ENCODE measurements around the gene CCT3. TPM values are rescaled to one million over a fixed set of nuclear protein-coding genes. Genes with fewer than 3 reads are reported as not detected.

The CCT3 gene
- total and polyA plus RNA-seq, 12 donors, result 76.2 to 212 (median 127) TPM

- no peak for ATAC-seq
- no peak for DNase-seq
- intact Hi-C loops (cut with DNase I), result loop anchor here in 7 of 10 donors (1.0 to 10.0 kb wide), 8 partner anchors 46 to 271 kb away; partner anchors contain the start of gene GPATCH4 (in 3 of the 7)
- no peaks in the 10 kb centered on the region for H3K9me3 ChIP-seq
- TF ChIP-seq, protein P1, sequence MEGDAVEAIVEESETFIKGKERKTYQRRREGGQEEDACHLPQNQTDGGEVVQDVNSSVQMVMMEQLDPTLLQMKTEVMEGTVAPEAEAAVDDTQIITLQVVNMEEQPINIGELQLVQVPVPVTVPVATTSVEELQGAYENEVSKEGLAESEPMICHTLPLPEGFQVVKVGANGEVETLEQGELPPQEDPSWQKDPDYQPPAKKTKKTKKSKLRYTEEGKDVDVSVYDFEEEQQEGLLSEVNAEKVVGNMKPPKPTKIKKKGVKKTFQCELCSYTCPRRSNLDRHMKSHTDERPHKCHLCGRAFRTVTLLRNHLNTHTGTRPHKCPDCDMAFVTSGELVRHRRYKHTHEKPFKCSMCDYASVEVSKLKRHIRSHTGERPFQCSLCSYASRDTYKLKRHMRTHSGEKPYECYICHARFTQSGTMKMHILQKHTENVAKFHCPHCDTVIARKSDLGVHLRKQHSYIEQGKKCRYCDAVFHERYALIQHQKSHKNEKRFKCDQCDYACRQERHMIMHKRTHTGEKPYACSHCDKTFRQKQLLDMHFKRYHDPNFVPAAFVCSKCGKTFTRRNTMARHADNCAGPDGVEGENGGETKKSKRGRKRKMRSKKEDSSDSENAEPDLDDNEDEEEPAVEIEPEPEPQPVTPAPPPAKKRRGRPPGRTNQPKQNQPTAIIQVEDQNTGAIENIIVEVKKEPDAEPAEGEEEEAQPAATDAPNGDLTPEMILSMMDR (IDR thresholded peaks at IDR 0.05), result no peak
- H3K4me1 ChIP-seq, result peaks cover 0 to 9% (median 0%) of the 10 kb centered on the region in 9 donors
- peaks cover 0 to 57% (median 55%) of the 10 kb centered on the region in 7 donors for H3K27me3 ChIP-seq
- no peak overlapping the region for H3K4me3 ChIP-seq
- WGBS, 2 donors, result 83 to 85% methylated on average over 6 of the region's 6 CpGs
- no peaks in the 10 kb centered on the region for H3K36me3 ChIP-seq
- H3K27ac ChIP-seq, result no peak overlapping the region
These were observed 48.2 kb upstream of the CCT3 start for GRCh38 chr1:156386134-156386901.

DNA sequence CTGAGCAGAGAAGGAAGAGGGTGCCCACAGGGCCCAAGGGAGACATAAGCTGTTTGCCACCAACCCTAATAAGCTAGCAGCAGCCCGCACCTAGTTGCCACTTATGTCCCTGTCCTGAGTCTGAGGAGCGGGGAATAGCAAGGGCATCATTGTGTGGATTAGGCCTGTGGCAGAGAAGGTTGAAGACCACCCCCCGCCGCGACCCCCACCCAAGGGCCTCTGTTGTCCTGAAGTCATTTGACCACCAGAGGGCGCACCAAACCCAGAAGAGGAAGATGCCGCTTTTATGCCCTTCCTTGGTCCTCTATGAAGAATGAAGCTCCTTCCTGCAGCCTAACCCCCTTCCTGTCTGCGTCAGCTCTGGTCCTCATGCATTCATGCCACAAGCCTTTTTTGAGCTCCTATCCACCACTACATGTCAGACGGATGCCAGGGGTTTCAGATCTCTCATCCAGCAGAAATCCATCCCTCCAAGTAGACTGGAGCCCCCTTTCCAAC is 47.5 kb upstream of the CCT3 start:
- TF ChIP-seq, protein P1 (IDR thresholded peaks at IDR 0.05), result peak; percentile 73 to 88 (median 84)
- Histone ChIP-seq H3K36me3 (no peaks in the 10 kb centered on the region), H3K27me3 (peaks cover 0 to 50% (median 48%) of the 10 kb centered on the region in 7 donors), H3K9me3 (no peaks in the 10 kb centered on the region), H3K4me1 (peaks cover 0 to 9% (median 0%) of the 10 kb centered on the region in 9 donors), H3K4me3 (no peak overlapping the region), H3K27ac (no peak overlapping the region)
- DNase-seq (peak; percentile 45 to 54), ATAC-seq (peak in 7 of 8 donors; percentile 40 to 69 (median 56))
- intact Hi-C loops (cut with DNase I), result loop anchor here (1.0 to 10.0 kb wide), 10 partner anchors 47 to 272 kb away; partner anchors contain the start of gene GPATCH4 (in 3 of the 10)
- 13 to 15% methylated on average over 9 of the region's 9 CpGs for WGBS, 2 donors

DNA sequence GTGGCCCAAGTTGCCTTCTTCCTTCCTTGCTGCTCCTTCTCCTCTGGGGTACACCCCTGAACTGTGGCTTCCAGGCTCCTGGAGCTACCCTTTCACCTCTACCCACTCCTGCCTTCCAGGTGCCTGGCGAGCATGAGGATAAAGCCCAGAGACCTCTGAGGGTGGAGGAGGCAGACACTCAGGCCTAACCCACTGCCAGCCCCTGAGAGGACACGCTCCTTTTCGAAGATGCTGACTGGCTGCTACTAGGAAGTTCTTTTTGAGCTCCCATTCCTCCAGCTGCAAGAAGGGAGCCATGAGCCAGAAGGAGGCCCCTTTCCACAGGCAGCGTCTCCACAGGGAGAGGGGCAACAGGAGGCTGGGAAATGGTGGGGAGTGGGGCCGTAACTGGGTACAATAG is 46.6 kb upstream of the CCT3 start:
- Histone ChIP-seq H3K27ac (no peak overlapping the region), H3K9me3 (no peaks in the 10 kb centered on the region), H3K27me3 (peaks cover 0 to 41% (median 38%) of the 10 kb centered on the region in 7 donors), H3K4me3 (no peak overlapping the region), H3K4me1 (peaks cover 0 to 9% (median 0%) of the 10 kb centered on the region in 9 donors), H3K36me3 (no peaks in the 10 kb centered on the region)
- WGBS, 2 donors, result 90 to 93% methylated on average over 5 of the region's 5 CpGs
- no peak for DNase-seq
- intact Hi-C loops (cut with DNase I), result loop anchor here in 9 of 10 donors (1.0 to 10.0 kb wide), 11 partner anchors 48 to 273 kb away; partner anchors contain the start of gene GPATCH4 (in 3 of the 9)
- TF ChIP-seq, protein P1 (IDR thresholded peaks at IDR 0.05), result no peak
- ATAC-seq, result no peak

DNA sequence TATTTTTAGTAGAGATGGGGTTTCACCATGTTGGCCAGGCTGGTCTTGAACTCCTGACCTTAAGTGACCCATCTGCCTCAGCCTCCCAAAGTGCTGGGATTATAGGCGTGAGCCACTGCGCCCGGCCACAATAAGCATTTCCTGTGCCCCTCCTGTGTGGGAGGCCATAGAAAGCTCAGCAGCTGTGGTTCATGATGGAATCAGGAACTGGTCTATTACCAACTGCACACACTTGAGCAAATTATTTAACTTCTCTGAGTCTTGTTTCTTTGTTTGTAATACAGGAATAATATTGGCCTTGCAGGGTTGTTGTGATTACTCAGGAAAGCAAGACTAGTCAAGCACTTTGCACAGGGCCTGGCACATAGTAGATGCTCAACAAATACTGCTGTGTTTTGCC is 45.9 kb upstream of the CCT3 start:
- Histone ChIP-seq H3K27me3 (peaks cover 0 to 34% (median 32%) of the 10 kb centered on the region in 7 donors), H3K4me3 (no peak overlapping the region), H3K9me3 (no peaks in the 10 kb centered on the region), H3K4me1 (peaks cover 0 to 9% (median 0%) of the 10 kb centered on the region in 9 donors), H3K27ac (no peak overlapping the region), H3K36me3 (no peaks in the 10 kb centered on the region)
- DNase-seq (no peak), ATAC-seq (no peak)
- TF ChIP-seq, protein P1 (IDR thresholded peaks at IDR 0.05), result no peak
- WGBS, 2 donors, result 66 to 69% methylated on average over 3 of the region's 3 CpGs
- intact Hi-C loops (cut with DNase I), result loop anchor here in 5 of 10 donors (2.0 to 10.0 kb wide), 5 partner anchors 61 to 271 kb away; partner anchors contain the start of gene GPATCH4 (in 3 of the 5)
